HepG2 (cell line): ENCODE results near the gene BEAN1. TPM values are rescaled to one million over a fixed set of nuclear protein-coding genes. Genes with fewer than 3 reads are reported as not detected.

ENCODE experiments used
- ATF7 ChIP-seq, 2 experiments: fragments of 450-650 bp in 1 of 2; sonication (generic) in 1 of 2; formaldehyde crosslinking in 1 of 2; IDR thresholded peaks; 2 replicates each; pipeline versions ENCODE4 v1.4.0 to v1.6.1; 2016 to 2020; ENCODE audit warnings: antibody characterized with exemption in 1 of 2, mild to moderate bottlenecking in 1 of 2, missing genetic modification reagents in 1 of 2
- CBX2 ChIP-seq, 2 experiments: fragments of 200-600 bp in 1 of 2; sonication (generic); formaldehyde crosslinking in 1 of 2; IDR thresholded peaks; 2 replicates each; pipeline versions ENCODE4 v1.7.0 to v1.8.1; 2018 to 2022; ENCODE audit warnings: low read depth in 2 of 2, low read length in 1 of 2, mild to moderate bottlenecking in 1 of 2, missing genetic modification reagents in 1 of 2
- CCDC6 ChIP-seq: sonication (generic); formaldehyde crosslinking; IDR thresholded peaks from 2 replicates; pipeline ENCODE4 v1.8.1; 2022; ENCODE audit warnings: mild to moderate bottlenecking, missing genetic modification reagents, moderate library complexity
- GPN1 ChIP-seq: sonication (generic); formaldehyde crosslinking; IDR thresholded peaks from 2 replicates; pipeline ENCODE4 v1.5.1; 2020; ENCODE audit warnings: missing genetic modification reagents, borderline replicate concordance
- HHEX ChIP-seq: IDR thresholded peaks from 2 replicates; pipeline ENCODE4 v1.6.1; 2016; ENCODE audit warnings: control low read depth
- MAFK ChIP-seq, 2 experiments: IDR thresholded peaks in 1 of 2; conservative IDR thresholded peaks in 1 of 2; 2 replicates each; pipeline ENCODE4 v1.6.1; 2011; ENCODE audit warnings: improper control_type of control experiment in 2 of 2, low read length in 2 of 2
- MED8 ChIP-seq: sonication (generic); formaldehyde crosslinking; IDR thresholded peaks from 2 replicates; pipeline ENCODE4 v1.8.1; 2023; ENCODE audit warnings: mild to moderate bottlenecking, missing genetic modification reagents; ENCODE audit not compliant: insufficient replicate concordance
- MEIS1 ChIP-seq: sonication (generic); formaldehyde crosslinking; IDR thresholded peaks from 2 replicates; pipeline ENCODE4 v1.9.0; 2021; ENCODE audit warnings: mild to moderate bottlenecking, missing genetic modification reagents, moderate library complexity, borderline replicate concordance
- NFE2 ChIP-seq: sonication (generic); formaldehyde crosslinking; IDR thresholded peaks from 2 replicates; pipeline ENCODE4 v1.4.0; 2020; ENCODE audit warnings: missing genetic modification reagents
- PATZ1 ChIP-seq: sonication (generic); formaldehyde crosslinking; IDR thresholded peaks from 2 replicates; pipeline ENCODE4 v1.4.0; 2020; ENCODE audit warnings: missing genetic modification reagents
- PHF21A ChIP-seq: sonication (generic); formaldehyde crosslinking; IDR thresholded peaks from 2 replicates; pipeline ENCODE4 v1.5.0; 2020; ENCODE audit warnings: mild to moderate bottlenecking, missing genetic modification reagents
- PRMT3 ChIP-seq: sonication (generic); formaldehyde crosslinking; IDR thresholded peaks from 2 replicates; pipeline ENCODE4 v1.8.1; 2022; ENCODE audit warnings: low read depth, mild to moderate bottlenecking, moderate library complexity, missing genetic modification reagents, borderline replicate concordance
- SMAD1 ChIP-seq: sonication (generic); formaldehyde crosslinking; IDR thresholded peaks from 2 replicates; pipeline ENCODE4 v1.4.0; 2020; ENCODE audit warnings: missing genetic modification reagents, low read depth, mild to moderate bottlenecking, borderline replicate concordance
- SNAI1 ChIP-seq: sonication (generic); formaldehyde crosslinking; IDR thresholded peaks from 2 replicates; pipeline ENCODE4 v1.5.0; 2020; ENCODE audit warnings: mild to moderate bottlenecking, missing genetic modification reagents, borderline replicate concordance
- TARDBP ChIP-seq: sonication (generic); formaldehyde crosslinking; IDR thresholded peaks from 2 replicates; pipeline ENCODE4 v1.8.0; 2022; ENCODE audit warnings: mild to moderate bottlenecking, missing genetic modification reagents
- THRA ChIP-seq: sonication (generic); formaldehyde crosslinking; IDR thresholded peaks from 2 replicates; pipeline ENCODE4 v1.4.0; 2020; ENCODE audit warnings: missing genetic modification reagents, borderline replicate concordance
- TIGD3 ChIP-seq: sonication (generic); formaldehyde crosslinking; IDR thresholded peaks from 2 replicates; pipeline ENCODE4 v1.5.1; 2020; ENCODE audit warnings: mild to moderate bottlenecking, missing genetic modification reagents, borderline replicate concordance
- ZBTB7B ChIP-seq: sonication (generic); formaldehyde crosslinking; IDR thresholded peaks from 2 replicates; pipeline ENCODE4 v1.4.0; 2020; ENCODE audit warnings: missing genetic modification reagents
- ZFY ChIP-seq: sonication (generic); formaldehyde crosslinking; IDR thresholded peaks from 2 replicates; pipeline ENCODE4 v1.4.0; 2020; ENCODE audit warnings: missing genetic modification reagents
- ZNF251 ChIP-seq: sonication (generic); formaldehyde crosslinking; IDR thresholded peaks from 2 replicates; pipeline ENCODE4 v1.9.0; 2021; ENCODE audit warnings: mild to moderate bottlenecking, missing genetic modification reagents
- ZNF383 ChIP-seq: sonication (generic); formaldehyde crosslinking; IDR thresholded peaks from 2 replicates; pipeline ENCODE4 v1.4.0; 2020; ENCODE audit warnings: missing genetic modification reagents, mild to moderate bottlenecking, borderline replicate concordance
- ZNF652 ChIP-seq: IDR thresholded peaks from 2 replicates; pipeline ENCODE4 v1.6.1; 2016; ENCODE audit warnings: low read depth, borderline replicate concordance
- ZSCAN20 ChIP-seq: sonication (generic); formaldehyde crosslinking; IDR thresholded peaks from 2 replicates; pipeline ENCODE4 v1.4.0; 2020; ENCODE audit warnings: missing genetic modification reagents, mild to moderate bottlenecking, borderline replicate concordance
- polyA plus RNA-seq, 8 experiments: library from polyadenylated mRNA; depleted of rRNA in 3 of 8; stranded (reverse) in 7 of 8; unstranded in 1 of 8; fragments of >200 nt; fragmentation: Illumina TruSeq in 4 of 8; extraction: Trizol in 4 of 8; gene quantifications; 2 replicates each; pipeline versions ENCODE4 v1.2.1 to v1.2.3, GENCODE V29; 2011 to 2016; ENCODE audit warnings: low read depth in 4 of 8, missing spikeins in 1 of 8, mixed read lengths in 1 of 8; ENCODE audit not compliant: insufficient read depth in 1 of 8
- total RNA-seq, 5 experiments: library from RNA; depleted of rRNA; stranded (reverse); fragments of >200 nt; fragmentation: Illumina TruSeq; extraction: Trizol; gene quantifications; 2 replicates each; pipeline ENCODE4 v1.2.3, GENCODE V29; 2016; ENCODE audit warnings: low read depth in 1 of 5

Gene BEAN1
- total and polyA plus RNA-seq, 2 of the 13 experiments (the other 11 are each of a cell fraction or from before 2014, with no cell fraction given), result 0.53 to 1.4 TPM

GRCh38 chr16:66388350-66389139 is 38.5 kb upstream of the BEAN1 start (continued):
- TF ChIP-seq ZNF251 (CRISPR knock-in tag) (no peak), ZNF652 (no peak), ZFY (CRISPR knock-in tag) (no peak), ZNF383 (CRISPR knock-in tag) (no peak), CCDC6 (CRISPR knock-in tag) (no peak), HHEX (no peak), PRMT3 (no peak), ZBTB7B (CRISPR knock-in tag) (no peak), CBX2 (IDR thresholded peaks at IDR 0.05; ENCODE audit: low read depth, low read length) (no peak), CBX2 (CRISPR knock-in tag; IDR thresholded peaks at IDR 0.05; ENCODE audit: low read depth) (no peak), MEIS1 (no peak), GPN1 (CRISPR knock-in tag) (no peak), TARDBP (CRISPR knock-in tag) (no peak), ZSCAN20 (CRISPR knock-in tag) (no peak), TIGD3 (CRISPR knock-in tag) (no peak), MED8 (CRISPR knock-in tag) (peak; percentile 43), SMAD1 (CRISPR knock-in tag) (no peak), SNAI1 (CRISPR knock-in tag) (peak; percentile 35; the same call in 1 of the 2 replicates), THRA (CRISPR knock-in tag) (no peak), MAFK (conservative IDR thresholded peaks at IDR 0.05 in 1 of 2, IDR thresholded peaks at IDR 0.05 in 1 of 2; ENCODE audit: low read length in 2 of 2) (peak; percentile 54 to 57; a peak in 2 of 4 replicates), ATF7 (IDR thresholded peaks at IDR 0.05) (no peak), ATF7 (CRISPR knock-in tag; IDR thresholded peaks at IDR 0.05) (no peak), NFE2 (CRISPR knock-in tag) (no peak), PHF21A (peak; percentile 49; the same call in 1 of the 2 replicates), PATZ1 (CRISPR knock-in tag) (no peak)
